Activated naive CD4-positive, alpha-beta T cell treated with Interleukin-2 at 50 U/mL for 16 hours (primary cell): ENCODE results near the gene CFAP20DC.
"Not testable (repeated sequence)": the region's sequence is repeated elsewhere in the genome, so short reads cannot be mapped to it uniquely, and the experiment has no call there.

ENCODE experiments used
- DNase-seq: peaks from one replicate; pipeline ENCODE4 v3.0.0-alpha.2; 2020

The CFAP20DC gene

GRCh38 chr3:59016930-59017616, 32.8 kb downstream of the CFAP20DC start:
- DNase-seq: no peak

DNA sequence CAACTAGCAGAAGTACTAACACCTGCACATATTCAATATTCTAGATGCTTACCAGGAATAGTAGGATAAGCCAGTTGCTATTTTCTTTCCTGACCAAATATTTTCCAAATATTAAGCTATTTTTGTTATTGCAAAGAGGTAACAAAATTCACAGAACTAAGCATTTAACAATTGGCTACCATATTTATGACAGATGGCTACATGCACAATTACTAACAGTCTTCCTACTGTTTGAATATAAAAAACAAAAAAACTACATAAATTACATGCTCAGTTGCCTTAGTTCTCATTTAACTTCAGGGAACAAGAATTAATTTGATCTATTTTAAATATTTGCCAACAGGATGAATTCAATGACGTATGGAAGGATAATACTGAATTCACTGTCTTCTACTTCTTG, 36.2 kb downstream of the CFAP20DC start:
- no peak for DNase-seq

GRCh38 chr3:59006634-59007517, 42.9 kb downstream of the CFAP20DC start:
- DNase-seq: no peak

GRCh38 chr3:59001675-59002074, 48.1 kb downstream of the CFAP20DC start:
- DNase-seq: no peak

GRCh38 chr3:58999774-59000160, 50.1 kb downstream of the CFAP20DC start:
- no peak for DNase-seq

GRCh38 chr3:58999134-58999773, 50.6 kb downstream of the CFAP20DC start:
- DNase-seq: no peak

DNA sequence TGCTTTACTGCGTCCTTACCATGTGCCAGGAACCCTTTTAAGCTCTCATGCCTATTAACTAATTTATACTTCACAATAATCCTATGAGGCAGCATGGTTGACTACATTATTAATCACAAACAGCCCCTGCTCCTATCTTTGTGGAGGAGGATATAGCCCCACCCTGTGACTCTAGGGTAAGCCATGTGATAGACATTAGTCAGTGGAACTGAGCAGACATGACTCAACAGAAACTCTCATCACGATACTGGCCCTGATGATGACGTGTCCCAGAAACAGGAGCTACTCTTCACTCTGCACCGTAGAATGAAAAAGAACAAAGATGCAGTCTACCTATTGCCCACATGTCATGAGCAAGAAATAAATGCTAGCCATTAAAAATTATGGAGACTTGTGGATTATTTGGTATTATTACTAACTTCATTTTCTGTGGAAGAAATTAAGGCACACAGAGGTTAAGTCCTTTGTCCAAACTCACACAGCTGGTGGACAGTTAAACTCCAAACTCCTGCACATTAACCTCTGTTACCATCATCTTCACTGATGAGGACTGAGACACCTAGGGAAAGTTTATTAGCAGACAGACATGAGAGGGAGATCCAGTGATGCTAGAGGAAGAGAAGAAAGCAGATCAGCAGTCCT, 51.2 kb downstream of the CFAP20DC start:
- peak; percentile 8 for DNase-seq

DNA sequence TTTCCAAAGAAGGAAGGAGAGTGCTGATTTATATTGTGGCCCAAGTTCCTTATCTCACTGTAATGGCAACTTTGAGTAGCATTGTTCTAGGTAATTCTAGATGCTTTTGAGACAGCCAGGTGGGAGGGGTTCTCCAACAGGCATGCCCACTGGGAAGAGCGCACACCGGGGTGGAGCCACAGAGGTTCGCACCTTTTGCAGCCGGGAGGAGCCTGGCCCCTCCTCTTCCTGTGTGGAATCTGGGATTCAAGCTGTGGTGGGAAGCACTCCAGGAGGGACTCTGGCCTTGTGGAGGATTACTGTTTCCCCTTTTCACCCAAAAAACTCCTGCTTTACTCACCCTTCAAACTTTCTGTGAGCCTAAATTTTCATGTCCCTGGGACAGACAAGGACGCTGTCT, 53.1 kb downstream of the CFAP20DC start:
- no peak for DNase-seq

GRCh38 chr3:58994746-58995330, 55.0 kb downstream of the CFAP20DC start:
- no peak for DNase-seq

DNA sequence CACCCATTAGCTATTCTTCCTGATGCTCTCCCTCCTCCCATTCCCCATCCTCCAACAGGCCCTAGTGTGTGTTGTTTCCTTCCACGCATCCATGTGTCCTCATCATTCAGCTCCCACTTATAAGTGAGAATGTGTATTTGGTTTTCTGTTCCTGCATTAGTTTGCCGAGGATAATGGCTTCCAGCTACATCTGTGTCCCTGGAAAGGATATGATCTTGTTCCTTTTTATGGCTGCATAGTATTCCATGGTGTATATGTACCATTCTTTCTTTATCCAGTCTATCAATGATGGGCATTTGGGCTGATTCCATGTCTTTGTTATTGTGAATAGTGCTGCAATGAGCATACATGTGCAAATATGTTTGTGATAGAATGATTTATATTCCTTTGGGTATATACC, 56.3 kb downstream of the CFAP20DC start:
- no peak for DNase-seq

DNA sequence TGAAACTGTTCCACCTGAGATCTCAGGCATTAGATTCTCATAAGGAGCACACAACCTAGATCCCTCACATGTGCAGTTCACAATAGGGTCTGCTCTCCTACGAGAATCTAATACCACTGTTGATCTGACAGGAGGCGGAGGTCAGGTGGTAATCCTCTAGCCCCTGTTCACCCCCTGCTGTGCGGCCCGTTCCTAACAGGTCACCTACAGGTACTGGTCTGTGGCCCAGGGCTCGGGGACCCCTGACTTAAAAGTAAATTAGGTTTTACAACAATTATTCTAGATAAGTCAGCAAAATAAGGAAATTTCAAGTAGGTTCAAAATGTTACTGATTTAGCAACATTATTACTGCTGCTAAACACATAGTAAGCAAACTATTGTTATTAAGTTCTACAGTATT, 58.2 kb downstream of the CFAP20DC start:
- no peak for DNase-seq

DNA sequence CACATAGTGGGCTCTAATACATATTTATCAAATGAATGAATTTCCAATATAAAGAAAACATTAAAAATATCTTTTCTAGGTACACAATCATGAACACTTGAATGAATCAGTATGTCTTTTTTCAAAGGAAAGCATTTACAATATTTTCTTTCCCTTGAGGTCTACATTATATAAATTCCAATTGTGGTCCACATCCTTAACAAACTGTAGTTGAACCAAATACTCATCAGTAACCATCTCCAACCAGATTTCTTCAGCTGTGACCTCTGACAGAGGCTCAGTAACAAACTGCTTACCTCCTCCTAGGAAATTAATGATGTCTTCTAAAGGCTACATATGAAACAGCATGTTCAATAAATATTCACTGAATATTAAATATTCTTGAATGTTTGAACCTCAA, 58.8 kb downstream of the CFAP20DC start:
- no peak for DNase-seq

GRCh38 chr3:58989955-58990354, 59.9 kb downstream of the CFAP20DC start:
- DNase-seq: no peak

- DNase-seq: no peak
Measured at GRCh38 chr3:58989163-58989562, 60.7 kb downstream of the CFAP20DC start.

GRCh38 chr3:58988041-58988440, 61.8 kb downstream of the CFAP20DC start:
- no peak for DNase-seq

GRCh38 chr3:58986654-58987053, 63.2 kb downstream of the CFAP20DC start:
- no peak for DNase-seq

DNA sequence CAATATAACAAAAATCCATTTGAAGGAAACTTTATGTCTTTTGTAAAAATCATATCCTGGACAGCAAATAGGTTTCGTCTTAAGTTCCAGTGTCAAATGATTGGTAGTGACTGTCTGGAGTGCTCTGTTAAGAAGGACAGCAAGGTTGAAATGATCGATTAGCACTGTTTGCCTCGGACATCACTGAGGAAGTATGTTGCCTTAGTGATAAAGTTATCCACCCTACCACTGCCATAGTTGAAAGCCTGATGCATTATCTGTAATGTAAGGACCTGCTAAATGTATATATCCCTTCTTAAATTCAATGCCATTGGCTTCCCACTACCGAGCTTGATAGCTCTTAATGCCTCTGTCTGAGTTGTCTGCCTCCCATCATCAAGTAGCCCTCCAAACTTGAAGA, 70.0 kb downstream of the CFAP20DC start:
- no peak for DNase-seq

- DNase-seq: no peak
Measured at GRCh38 chr3:58973796-58974195, 76.0 kb downstream of the CFAP20DC start.

DNA sequence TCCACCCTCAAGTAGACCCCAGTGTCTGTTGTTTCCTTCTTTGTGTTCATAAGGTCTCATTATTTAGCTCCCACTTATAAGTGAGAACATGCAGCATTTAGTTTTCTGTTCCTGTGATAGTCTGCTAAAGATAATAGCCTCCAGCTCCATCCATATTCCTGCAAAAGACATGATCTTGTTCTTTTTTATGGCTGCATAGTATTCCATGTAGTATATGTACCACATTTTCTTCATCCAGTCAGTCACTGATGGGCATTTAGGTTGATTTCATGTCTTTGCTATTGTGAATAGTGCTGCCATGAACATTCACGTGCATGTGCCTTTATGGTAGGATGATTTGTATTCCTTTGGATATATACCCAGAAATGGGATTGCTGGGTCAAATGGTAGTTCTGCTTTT, 82.0 kb downstream of the CFAP20DC start:
- DNase-seq: not testable (repeated sequence)

DNA sequence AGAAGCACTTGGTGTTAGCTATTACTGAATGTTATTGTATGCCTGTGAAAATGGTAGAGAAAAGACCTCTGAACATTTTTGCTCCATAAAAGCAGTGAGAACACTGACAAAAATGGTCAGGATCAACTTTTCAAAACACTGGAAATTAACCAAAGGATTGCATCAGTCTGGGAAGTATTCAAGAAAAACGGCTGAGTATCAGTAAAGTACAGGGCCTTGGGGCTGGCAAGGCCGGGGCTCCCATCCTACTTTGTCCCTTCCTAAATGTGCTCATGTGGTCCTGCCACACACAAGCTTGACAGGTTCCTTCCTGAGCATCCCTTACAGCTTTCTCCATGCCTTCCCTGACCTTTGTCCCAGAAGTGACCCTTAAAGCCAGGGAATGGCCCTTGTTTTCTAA, 84.0 kb downstream of the CFAP20DC start:
- no peak for DNase-seq

DNA sequence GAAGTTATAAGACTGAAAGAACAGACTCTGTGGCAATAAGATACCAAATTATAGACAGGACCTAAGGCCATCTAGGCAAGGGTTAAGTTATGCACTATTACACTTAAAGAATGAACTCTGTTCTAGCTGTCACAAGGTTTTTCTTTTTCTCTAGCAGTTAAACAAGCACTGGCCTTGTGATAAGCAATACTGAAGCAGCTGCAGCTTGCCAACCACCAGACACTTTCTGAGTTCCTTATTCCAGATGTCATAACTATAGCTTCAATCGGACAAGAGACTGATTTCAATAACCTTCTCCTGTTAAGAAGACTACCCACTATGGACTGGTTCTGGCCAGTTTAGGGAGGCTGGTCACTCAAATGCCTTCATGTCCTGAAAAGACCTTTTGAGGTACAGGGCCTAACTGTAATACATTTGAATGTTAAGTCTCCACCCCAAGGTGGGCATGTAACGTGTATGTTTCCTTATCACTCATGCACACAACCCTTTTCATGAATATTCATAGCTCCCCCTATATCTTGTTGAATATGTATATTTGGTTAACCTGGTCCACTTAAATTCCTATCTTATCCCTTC, 85.8 kb downstream of the CFAP20DC start:
- no peak for DNase-seq

DNA sequence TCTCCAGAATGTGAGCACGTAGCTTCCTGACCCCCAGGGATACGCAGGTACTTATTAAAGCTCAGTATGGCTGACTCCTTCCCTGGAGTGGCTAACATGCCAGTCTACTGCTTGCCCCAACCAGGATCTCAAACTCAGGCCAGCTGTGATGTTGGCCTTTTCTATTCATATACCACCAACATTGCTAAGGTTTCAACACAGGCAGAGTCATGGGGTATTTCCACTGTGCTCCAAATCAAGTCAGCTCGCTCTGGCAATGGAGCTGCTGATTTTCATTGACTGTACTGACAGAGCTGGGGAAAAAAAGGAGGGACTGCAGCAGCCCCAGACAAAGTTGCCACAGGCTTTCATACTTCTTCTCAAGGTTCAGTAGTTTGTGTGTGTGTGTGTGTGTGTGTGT, 87.0 kb downstream of the CFAP20DC start:
- DNase-seq: no peak
